Measurements from ENCODE around the gene GRAMD4. TPM values are rescaled to one million over a fixed set of nuclear protein-coding genes. Genes with fewer than 3 reads are reported as not detected.

The GRAMD4 gene
- polyA plus RNA-seq, 1 experiment = 7.5 TPM

DNA sequence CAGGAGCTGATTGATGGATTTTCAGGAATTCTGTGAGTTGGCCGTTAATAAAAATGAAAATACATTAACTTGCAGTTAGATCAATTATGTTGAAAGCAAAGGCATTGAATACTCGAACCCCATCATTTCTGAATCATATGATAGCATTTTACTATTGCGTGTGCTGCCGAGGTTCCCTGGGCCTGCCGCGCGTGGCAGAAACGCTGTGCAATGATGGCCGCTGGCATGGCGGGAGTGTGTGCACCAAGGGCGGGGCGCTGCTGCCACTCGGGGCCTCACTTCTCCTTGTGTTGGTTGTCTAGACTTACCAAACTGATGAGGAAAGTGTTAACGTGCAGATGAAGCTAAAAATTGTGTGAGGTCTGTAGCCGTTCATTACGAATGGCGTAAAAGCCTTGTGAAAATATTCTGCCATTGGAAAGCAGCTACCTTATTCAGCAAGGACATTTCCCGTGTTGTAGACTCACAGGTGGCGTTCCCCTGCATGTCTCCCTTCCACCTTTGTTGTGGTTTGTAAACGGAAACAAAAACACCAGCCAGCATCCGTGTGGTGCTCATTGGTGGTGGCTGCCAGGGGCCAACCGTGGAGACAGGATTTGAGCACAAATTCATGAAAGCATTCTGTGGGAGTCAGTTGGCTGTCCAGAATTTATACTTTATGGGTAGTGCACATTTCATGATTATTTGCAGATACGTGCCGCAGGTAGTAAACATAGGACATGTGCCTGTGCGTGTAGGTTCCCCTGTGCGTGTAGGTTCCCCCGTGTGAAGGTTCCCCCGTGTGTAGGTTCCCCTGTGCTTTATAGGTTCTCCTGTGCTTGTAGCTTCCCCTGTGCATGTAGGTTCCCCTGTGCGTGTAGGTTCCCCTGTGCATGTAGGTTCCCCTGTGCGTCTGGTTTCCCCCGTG lies 5.9 kb upstream of the GRAMD4 start:
- Histone ChIP-seq H3K27me3 (ENCODE audit: control insufficient read depth, insufficient read depth, low read length) (no peaks in the 10 kb centered on the region), H3K27ac (ENCODE audit: low read depth, low read length) (no peak overlapping the region), H3K9me3 (ENCODE audit: control insufficient read depth, insufficient read depth, low read length) (no peaks in the 10 kb centered on the region; the same call in 1 of the 2 replicates), H3K4me3 (ENCODE audit: low read depth, low read length) (no peak overlapping the region)
- DNase-seq (ENCODE audit: low read depth, low spot score) = no peak
- TF ChIP-seq, protein P1, sequence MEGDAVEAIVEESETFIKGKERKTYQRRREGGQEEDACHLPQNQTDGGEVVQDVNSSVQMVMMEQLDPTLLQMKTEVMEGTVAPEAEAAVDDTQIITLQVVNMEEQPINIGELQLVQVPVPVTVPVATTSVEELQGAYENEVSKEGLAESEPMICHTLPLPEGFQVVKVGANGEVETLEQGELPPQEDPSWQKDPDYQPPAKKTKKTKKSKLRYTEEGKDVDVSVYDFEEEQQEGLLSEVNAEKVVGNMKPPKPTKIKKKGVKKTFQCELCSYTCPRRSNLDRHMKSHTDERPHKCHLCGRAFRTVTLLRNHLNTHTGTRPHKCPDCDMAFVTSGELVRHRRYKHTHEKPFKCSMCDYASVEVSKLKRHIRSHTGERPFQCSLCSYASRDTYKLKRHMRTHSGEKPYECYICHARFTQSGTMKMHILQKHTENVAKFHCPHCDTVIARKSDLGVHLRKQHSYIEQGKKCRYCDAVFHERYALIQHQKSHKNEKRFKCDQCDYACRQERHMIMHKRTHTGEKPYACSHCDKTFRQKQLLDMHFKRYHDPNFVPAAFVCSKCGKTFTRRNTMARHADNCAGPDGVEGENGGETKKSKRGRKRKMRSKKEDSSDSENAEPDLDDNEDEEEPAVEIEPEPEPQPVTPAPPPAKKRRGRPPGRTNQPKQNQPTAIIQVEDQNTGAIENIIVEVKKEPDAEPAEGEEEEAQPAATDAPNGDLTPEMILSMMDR (IDR thresholded peaks at IDR 0.05; ENCODE audit: low read depth, low read length) = no peak
- CTCF ChIA-PET = interaction anchor here (0.6 kb wide), 1 partner anchor 51 kb away, joined by 4 read pairs; no protein-coding TSS in a partner anchor
- POLR2A ChIA-PET = no interaction called here

DNA sequence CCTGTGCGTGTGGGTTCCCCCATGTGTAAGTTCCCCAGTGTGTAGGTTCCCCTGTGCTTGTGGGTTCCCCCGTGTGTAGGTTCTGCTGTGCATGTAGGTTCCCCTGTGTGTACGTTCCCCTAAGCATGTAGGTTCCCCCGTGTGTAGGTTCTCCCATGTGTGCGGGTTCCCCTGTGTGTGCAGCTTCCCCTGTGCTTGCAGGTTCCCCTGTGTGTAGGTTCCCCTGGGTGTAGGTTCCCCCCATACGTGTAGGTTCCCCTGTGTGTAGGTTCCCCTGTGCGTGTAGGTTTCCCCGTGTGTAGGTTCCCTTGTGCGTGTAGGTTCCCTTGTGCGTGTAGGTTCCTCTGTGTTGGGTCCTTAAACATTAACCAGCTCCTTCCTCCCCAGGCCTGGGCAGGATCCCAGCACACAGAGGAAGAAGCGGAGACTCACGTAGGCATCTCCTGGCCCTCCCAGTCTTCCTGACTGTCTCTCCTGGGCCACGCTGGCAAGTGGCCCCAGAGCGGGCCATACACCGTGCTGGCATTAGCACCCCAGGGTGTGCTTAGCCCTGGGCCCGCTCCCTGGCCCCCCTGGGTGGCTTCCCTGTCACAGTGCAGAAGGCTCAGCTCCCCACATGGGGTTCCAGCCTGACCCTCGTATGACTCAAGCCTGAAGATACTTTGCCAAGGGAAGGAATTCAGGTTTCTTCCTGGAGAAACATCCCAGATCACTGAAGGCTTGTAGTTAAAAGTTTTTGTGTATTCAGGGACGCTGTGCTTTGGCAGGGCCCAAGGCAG lies 2.8 kb upstream of the GRAMD4 start:
- DNase-seq (ENCODE audit: low read depth, low spot score) = no peak
- Histone ChIP-seq H3K9me3 (ENCODE audit: control insufficient read depth, insufficient read depth, low read length) (no peaks in the 10 kb centered on the region; the same call in 1 of the 2 replicates), H3K27ac (ENCODE audit: low read depth, low read length) (no peak overlapping the region), H3K4me3 (ENCODE audit: low read depth, low read length) (no peak overlapping the region), H3K27me3 (ENCODE audit: control insufficient read depth, insufficient read depth, low read length) (no peaks in the 10 kb centered on the region)
- CTCF ChIA-PET = no interaction called here
- TF ChIP-seq, protein P1 (IDR thresholded peaks at IDR 0.05; ENCODE audit: low read depth, low read length) = no peak
- POLR2A ChIA-PET = no interaction called here

DNA sequence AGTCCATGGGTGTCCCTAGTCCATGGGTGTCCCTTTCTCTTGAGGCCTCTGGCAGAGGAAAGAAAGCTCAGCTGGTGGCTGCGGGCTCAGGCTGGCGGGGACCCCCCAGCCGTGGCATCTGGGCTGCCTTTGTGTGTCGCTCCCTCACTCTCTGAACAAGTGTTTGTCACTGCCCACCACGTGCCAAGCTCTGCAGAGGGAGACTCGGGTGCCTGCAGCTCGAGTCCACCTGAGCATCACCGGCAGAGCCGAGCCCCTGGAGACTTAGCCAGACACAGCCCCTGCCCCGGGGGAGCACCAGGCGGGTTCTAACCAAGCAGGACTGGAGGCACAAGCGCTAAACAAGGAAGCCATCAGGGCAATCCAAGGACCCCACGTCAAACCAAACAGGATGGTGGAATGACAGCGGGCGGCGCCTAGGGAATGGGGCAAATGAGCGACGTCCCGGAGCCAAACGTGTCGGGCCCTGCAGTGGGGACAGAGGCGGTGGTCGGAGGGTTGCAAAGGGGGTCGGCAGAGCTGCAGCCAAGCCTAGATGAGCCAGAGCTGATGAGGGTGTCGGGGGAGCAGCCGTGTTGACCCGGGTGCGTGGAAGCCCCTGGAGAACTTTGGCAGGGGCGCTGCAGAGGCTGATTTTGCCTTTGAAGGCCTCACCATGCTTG lies 2.1 kb upstream of the GRAMD4 start:
- no peak overlapping the region for H3K4me3 ChIP-seq (ENCODE audit: low read depth, low read length)
- H3K27ac ChIP-seq (ENCODE audit: low read depth, low read length) = no peak overlapping the region
- H3K9me3 ChIP-seq (ENCODE audit: control insufficient read depth, insufficient read depth, low read length) = no peaks in the 10 kb centered on the region; the same call in 1 of the 2 replicates
- DNase-seq (ENCODE audit: low read depth, low spot score) = no peak
- POLR2A ChIA-PET = no interaction called here
- TF ChIP-seq, protein P1 (IDR thresholded peaks at IDR 0.05; ENCODE audit: low read depth, low read length) = no peak
- H3K27me3 ChIP-seq (ENCODE audit: control insufficient read depth, insufficient read depth, low read length) = no peaks in the 10 kb centered on the region
- CTCF ChIA-PET = no interaction called here

DNA sequence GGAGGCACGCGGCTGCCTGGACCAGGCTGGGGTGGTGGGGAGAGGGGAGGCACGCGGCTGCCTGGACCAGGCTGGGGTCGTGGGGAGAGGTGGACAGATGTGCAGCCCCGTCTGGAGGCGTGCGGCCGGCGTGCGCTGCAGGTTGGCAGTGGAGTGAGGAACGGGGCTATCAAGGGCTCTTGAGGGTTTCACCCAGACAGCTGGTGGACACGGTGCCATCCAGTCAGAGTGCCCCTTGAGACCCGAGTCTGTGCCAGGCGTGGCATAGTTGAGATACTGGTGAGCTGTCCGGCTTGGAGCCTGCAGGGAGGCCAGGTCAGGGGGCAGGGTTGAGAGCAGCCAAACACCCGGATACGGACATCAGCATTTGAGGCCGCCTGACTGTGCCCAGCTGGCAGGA lies 1.5 kb upstream of the GRAMD4 start:
- no peaks in the 10 kb centered on the region; the same call in 1 of the 2 replicates for H3K9me3 ChIP-seq (ENCODE audit: control insufficient read depth, insufficient read depth, low read length)
- ChIA-PET POLR2A (no interaction called here), CTCF (no interaction called here)
- H3K27me3 ChIP-seq (ENCODE audit: control insufficient read depth, insufficient read depth, low read length) = no peaks in the 10 kb centered on the region
- no peak overlapping the region for H3K27ac ChIP-seq (ENCODE audit: low read depth, low read length)
- DNase-seq (ENCODE audit: low read depth, low spot score) = no peak
- TF ChIP-seq, protein P1 (IDR thresholded peaks at IDR 0.05; ENCODE audit: low read depth, low read length) = no peak
- no peak overlapping the region for H3K4me3 ChIP-seq (ENCODE audit: low read depth, low read length)

Data from AG04450 (cell line).